ENCODE results near the gene BCAN. TPM values are rescaled to one million over a fixed set of nuclear protein-coding genes. Genes with fewer than 3 reads are reported as not detected.
A peak's percentile ranks its signal among the peaks of the same experiment; 100 is the strongest.

The BCAN gene
- total RNA-seq, 6 donors from 2014 or later, result 0.11 to 0.13 TPM; not detected in 4

DNA sequence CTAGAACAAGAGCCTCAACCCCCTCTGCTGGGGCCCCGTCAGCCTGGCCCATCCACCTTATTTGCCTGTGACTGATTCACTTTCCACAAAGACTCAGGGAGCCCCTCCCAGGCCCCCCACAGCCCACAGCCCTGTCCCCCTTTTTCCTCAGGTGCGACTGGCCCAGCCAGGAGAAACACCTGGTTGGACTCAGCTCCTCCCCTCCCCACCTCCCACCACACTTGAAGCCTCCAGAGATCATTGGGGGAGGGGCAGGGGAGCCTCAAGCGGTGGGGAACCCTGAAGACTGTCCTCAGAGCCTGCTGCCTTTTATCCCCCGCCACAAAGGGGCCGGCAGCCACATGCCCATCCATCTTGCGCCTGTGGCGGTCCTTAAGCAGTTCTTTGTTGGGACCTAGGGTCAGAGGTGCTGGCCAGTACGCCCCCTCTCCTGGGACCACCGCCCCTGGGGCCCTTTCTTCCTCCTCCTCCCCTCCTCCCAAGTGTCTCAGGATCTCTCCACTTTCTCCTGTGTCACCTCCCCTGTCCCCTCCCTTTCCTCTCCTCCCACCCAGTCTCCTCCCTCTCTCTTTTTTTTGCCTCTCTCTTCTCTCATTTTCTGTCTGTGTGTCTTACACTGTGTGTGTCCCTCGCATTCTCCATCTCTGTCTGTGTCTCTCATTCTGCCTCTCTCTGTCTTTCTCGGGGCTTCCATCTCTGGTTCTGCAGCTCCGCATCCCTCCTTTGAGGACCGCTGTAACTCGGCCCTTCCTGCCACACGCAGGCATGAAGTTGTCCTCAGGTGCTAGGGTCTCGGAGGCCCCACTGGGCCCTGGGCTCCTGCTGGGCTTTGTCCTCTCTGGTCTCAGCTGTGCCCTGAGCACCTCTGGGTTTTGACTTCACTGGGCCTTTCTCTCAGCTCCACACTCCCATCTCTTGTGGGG is 51.3 kb downstream of the BCAN start:
- no peaks in the 10 kb centered on the region for H3K36me3 ChIP-seq
- no peak overlapping the region for H3K27ac ChIP-seq
- TF ChIP-seq, protein P1, sequence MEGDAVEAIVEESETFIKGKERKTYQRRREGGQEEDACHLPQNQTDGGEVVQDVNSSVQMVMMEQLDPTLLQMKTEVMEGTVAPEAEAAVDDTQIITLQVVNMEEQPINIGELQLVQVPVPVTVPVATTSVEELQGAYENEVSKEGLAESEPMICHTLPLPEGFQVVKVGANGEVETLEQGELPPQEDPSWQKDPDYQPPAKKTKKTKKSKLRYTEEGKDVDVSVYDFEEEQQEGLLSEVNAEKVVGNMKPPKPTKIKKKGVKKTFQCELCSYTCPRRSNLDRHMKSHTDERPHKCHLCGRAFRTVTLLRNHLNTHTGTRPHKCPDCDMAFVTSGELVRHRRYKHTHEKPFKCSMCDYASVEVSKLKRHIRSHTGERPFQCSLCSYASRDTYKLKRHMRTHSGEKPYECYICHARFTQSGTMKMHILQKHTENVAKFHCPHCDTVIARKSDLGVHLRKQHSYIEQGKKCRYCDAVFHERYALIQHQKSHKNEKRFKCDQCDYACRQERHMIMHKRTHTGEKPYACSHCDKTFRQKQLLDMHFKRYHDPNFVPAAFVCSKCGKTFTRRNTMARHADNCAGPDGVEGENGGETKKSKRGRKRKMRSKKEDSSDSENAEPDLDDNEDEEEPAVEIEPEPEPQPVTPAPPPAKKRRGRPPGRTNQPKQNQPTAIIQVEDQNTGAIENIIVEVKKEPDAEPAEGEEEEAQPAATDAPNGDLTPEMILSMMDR (IDR thresholded peaks at IDR 0.05), result no peak
- TF ChIP-seq EP300 (IDR thresholded peaks at IDR 0.05), result no peak
- no peak for TF ChIP-seq POLR2A (IDR thresholded peaks at IDR 0.05)
- no peak for TF ChIP-seq POLR2AphosphoS5 (IDR thresholded peaks at IDR 0.05)
- WGBS, 2 donors, result 48 to 49% methylated on average over 12 to 15 of the region's 16 CpGs
- ATAC-seq (ENCODE audit: low FRiP score in 2 of 2) (peak in 1 of 2 donors; percentile 54), DNase-seq (peak; percentile 27 to 65)
- no peak overlapping the region for H3K4me3 ChIP-seq
- peaks cover 0 to 16% (median 7%) of the 10 kb centered on the region in 4 donors for H3K27me3 ChIP-seq
- H3K9me3 ChIP-seq, result no peaks in the 10 kb centered on the region
- peaks cover 18 to 31% (median 23%) of the 10 kb centered on the region in 4 donors for H3K4me1 ChIP-seq

DNA sequence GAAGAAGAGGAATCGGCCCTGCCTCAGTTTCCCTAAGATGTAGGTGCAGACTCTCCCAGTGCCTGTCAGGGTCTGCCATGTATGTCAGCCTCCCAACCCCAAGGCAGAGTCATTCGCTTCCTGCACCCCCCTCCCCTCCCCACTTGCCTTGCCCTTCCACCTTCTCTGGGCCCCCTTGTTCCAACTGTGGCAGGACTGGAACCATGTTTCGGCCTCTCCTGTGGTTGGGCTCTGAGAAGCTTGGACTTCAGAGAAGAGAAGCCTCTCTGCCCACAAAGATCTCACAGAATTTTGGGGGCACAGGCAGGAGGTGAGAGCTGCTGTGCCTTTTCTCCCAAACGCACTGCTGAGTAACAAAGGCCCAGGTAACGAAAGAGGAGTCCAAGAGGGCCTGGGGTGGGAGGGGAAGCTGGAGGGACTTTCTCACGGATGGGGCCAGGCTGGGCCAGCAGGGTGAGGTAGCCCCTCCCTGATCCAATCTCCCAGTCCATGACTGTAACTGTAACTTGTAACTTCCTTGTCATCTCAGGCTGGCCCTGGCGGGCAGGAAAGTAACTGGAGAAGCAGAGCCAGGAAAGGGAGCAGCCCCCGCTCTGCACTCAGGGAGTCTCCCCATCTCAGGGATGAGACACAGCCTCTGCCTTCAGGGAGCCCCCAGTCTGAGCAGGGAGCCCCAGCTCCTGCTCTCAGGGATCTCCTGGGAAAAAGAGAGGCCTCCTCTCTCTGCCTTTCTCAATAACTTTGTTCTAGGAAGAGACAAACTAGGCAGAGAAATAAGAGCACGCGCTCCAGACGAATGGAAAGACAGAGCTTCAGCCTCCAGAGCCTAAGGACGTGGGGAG is 52.2 kb downstream of the BCAN start:
- ATAC-seq (ENCODE audit: low FRiP score in 2 of 2) (no peak), DNase-seq (no peak)
- no peak for TF ChIP-seq EP300 (IDR thresholded peaks at IDR 0.05)
- TF ChIP-seq, protein P1 (IDR thresholded peaks at IDR 0.05), result peak in 1 of 6 experiments; percentile 11
- peaks cover 18 to 30% (median 23%) of the 10 kb centered on the region in 4 donors for H3K4me1 ChIP-seq
- no peaks in the 10 kb centered on the region for H3K9me3 ChIP-seq
- no peak overlapping the region for H3K4me3 ChIP-seq
- H3K27ac ChIP-seq, result no peak overlapping the region
- 64 to 70% methylated on average over 12 of the region's 12 CpGs for WGBS, 2 donors
- peaks cover 0 to 16% (median 7%) of the 10 kb centered on the region in 4 donors for H3K27me3 ChIP-seq
- H3K36me3 ChIP-seq, result no peaks in the 10 kb centered on the region

DNA sequence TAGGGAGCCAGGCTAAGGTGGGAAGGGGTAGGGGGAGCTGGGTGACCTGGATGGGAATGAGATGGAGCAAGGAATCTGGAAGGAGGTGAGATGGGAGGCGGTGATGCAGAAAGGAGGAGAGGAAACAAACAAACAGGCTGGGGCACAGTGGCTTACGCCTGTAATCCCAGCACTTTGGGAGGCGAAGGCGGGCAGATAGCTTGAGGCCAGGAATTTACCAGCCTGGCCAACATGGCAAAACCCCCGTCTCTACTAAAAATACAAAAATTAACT is 52.7 kb downstream of the BCAN start:
- Histone ChIP-seq H3K36me3 (no peaks in the 10 kb centered on the region), H3K4me1 (peaks cover 18 to 25% (median 19%) of the 10 kb centered on the region in 4 donors), H3K4me3 (no peak overlapping the region), H3K27me3 (peaks cover 0 to 16% (median 7%) of the 10 kb centered on the region in 4 donors), H3K9me3 (no peaks in the 10 kb centered on the region), H3K27ac (no peak overlapping the region)
- ATAC-seq (ENCODE audit: low FRiP score in 2 of 2), result no peak
- WGBS, 2 donors, result 93 to 95% methylated on average over 5 of the region's 5 CpGs
- no peak for DNase-seq
- TF ChIP-seq, protein P1 (IDR thresholded peaks at IDR 0.05), result no peak
- no peak for TF ChIP-seq POLR2A (IDR thresholded peaks at IDR 0.05)

DNA sequence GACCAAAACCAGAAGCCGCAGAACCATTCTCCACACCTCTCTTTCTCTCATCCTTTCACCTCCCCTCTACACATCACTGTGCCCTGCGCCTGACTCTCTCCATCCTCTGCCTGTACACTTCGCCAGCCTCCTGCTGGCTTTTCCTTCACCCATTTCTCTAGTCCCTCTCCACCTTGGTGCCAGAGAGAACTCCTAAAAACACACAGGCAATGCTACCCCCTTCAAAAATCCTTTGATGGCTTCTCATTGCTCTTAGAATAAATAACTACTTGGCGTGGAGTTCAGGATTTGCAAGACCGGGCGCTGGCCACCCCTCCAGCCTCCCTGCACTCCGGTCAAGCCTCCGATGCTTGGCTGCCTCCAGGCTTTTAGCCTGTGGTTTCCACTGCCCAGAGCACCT is 54.8 kb downstream of the BCAN start:
- Histone ChIP-seq H3K9me3 (no peaks in the 10 kb centered on the region), H3K36me3 (no peaks in the 10 kb centered on the region), H3K27me3 (peaks cover 0 to 5% (median 2%) of the 10 kb centered on the region in 4 donors), H3K4me3 (no peak overlapping the region), H3K27ac (no peak overlapping the region), H3K4me1 (peaks cover 13 to 15% (median 14%) of the 10 kb centered on the region in 4 donors)
- 91 to 95% methylated on average over 8 of the region's 8 CpGs for WGBS, 2 donors
- DNase-seq, result no peak
- no peak for ATAC-seq (ENCODE audit: low FRiP score in 2 of 2)
- TF ChIP-seq POLR2AphosphoS5 (IDR thresholded peaks at IDR 0.05), result no peak

DNA sequence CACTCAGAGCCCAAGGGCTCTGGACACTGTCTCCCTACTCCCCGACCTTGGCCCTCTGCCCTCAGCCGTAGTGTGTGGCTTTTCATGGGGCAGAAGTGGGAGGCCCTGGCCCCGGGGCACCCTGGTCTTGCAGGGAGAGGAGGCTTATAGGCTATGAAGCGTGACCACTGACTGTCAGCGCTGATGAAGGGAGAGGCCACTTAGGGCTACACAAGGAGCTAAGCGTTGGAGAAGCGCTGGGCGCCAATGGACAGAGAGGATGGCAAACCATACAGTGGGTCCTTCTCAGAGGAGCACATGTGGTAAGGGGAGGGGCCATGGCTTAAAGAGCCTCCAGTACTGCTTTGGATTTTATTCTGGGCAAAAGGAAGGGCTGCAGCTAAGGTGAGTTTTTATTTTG is 55.6 kb downstream of the BCAN start:
- 82 to 91% methylated on average over 8 of the region's 8 CpGs for WGBS, 2 donors
- TF ChIP-seq POLR2A (IDR thresholded peaks at IDR 0.05) (no peak), EP300 (IDR thresholded peaks at IDR 0.05) (no peak), POLR2AphosphoS5 (IDR thresholded peaks at IDR 0.05) (no peak)
- TF ChIP-seq, protein P1 (IDR thresholded peaks at IDR 0.05), result no peak
- no peak for ATAC-seq (ENCODE audit: low FRiP score in 2 of 2)
- Histone ChIP-seq H3K27ac (no peak overlapping the region), H3K27me3 (peaks cover 0 to 5% (median 2%) of the 10 kb centered on the region in 4 donors), H3K9me3 (no peaks in the 10 kb centered on the region), H3K4me3 (no peak overlapping the region), H3K4me1 (peaks cover 6 to 8% (median 7%) of the 10 kb centered on the region in 4 donors), H3K36me3 (no peaks in the 10 kb centered on the region)
- no peak for DNase-seq
